ENCODE data around the gene EPM2AIP1. TPM values are rescaled to one million over a fixed set of nuclear protein-coding genes. Genes with fewer than 3 reads are reported as not detected.

The EPM2AIP1 gene
- total RNA-seq, 4 donors from 2014 or later = 9.5 to 13.7 (median 10.4) TPM

GRCh38 chr3:36981006-36981405 is 11.9 kb downstream of the EPM2AIP1 start:
- peaks cover 28 to 51% (median 46%) of the 10 kb centered on the region in 4 donors for H3K36me3 ChIP-seq
- no peak overlapping the region for H3K4me3 ChIP-seq
- H3K27ac ChIP-seq (replicated peaks in 1 of 4) = no peak overlapping the region
- H3K9me3 ChIP-seq = no peaks in the 10 kb centered on the region
- DNase-seq (ENCODE audit: extremely low spot score) = no peak
- WGBS = 97% methylated on average over 4 of the region's 4 CpGs
- TF ChIP-seq CTCF (IDR thresholded peaks at IDR 0.05) (no peak), EP300 (IDR thresholded peaks at IDR 0.05) (no peak), POLR2A (IDR thresholded peaks at IDR 0.05; ENCODE audit: low read depth) (no peak), POLR2AphosphoS5 (IDR thresholded peaks at IDR 0.05) (no peak)
- intact Hi-C loops (cut with DNase I) = no loop called here
- H3K4me1 ChIP-seq = no peaks in the 10 kb centered on the region
- no peaks in the 10 kb centered on the region for H3K27me3 ChIP-seq

GRCh38 chr3:36973139-36973538 is 19.8 kb downstream of the EPM2AIP1 start:
- Histone ChIP-seq H3K36me3 (peaks cover 0 to 7% (median 3%) of the 10 kb centered on the region in 4 donors), H3K4me1 (peaks cover 0 to 3% (median 0%) of the 10 kb centered on the region in 4 donors), H3K9me3 (no peaks in the 10 kb centered on the region), H3K4me3 (no peak overlapping the region), H3K27ac (replicated peaks in 1 of 4) (no peak overlapping the region), H3K27me3 (no peaks in the 10 kb centered on the region)
- DNase-seq (ENCODE audit: extremely low spot score) = no peak
- intact Hi-C loops (cut with DNase I) = no loop called here
- no peak for TF ChIP-seq POLR2AphosphoS5 (IDR thresholded peaks at IDR 0.05)
- WGBS = 100% methylated on average over 1 of the region's 1 CpG

GRCh38 chr3:36972163-36972562 is 20.8 kb downstream of the EPM2AIP1 start:
- DNase-seq (ENCODE audit: extremely low spot score) = no peak
- no peak overlapping the region for H3K4me3 ChIP-seq
- WGBS = 95% methylated on average over 2 of the region's 2 CpGs
- no peaks in the 10 kb centered on the region for H3K27me3 ChIP-seq
- peaks cover 0 to 7% (median 3%) of the 10 kb centered on the region in 4 donors for H3K36me3 ChIP-seq
- intact Hi-C loops (cut with DNase I) = no loop called here
- no peak overlapping the region for H3K27ac ChIP-seq (replicated peaks in 1 of 4)
- TF ChIP-seq POLR2AphosphoS5 (IDR thresholded peaks at IDR 0.05) = no peak
- no peak for TF ChIP-seq CTCF (IDR thresholded peaks at IDR 0.05)
- TF ChIP-seq EP300 (IDR thresholded peaks at IDR 0.05) = no peak
- no peak for TF ChIP-seq POLR2A (IDR thresholded peaks at IDR 0.05; ENCODE audit: low read depth)
- no peaks in the 10 kb centered on the region for H3K9me3 ChIP-seq
- H3K4me1 ChIP-seq = peaks cover 0 to 3% (median 0%) of the 10 kb centered on the region in 4 donors

DNA sequence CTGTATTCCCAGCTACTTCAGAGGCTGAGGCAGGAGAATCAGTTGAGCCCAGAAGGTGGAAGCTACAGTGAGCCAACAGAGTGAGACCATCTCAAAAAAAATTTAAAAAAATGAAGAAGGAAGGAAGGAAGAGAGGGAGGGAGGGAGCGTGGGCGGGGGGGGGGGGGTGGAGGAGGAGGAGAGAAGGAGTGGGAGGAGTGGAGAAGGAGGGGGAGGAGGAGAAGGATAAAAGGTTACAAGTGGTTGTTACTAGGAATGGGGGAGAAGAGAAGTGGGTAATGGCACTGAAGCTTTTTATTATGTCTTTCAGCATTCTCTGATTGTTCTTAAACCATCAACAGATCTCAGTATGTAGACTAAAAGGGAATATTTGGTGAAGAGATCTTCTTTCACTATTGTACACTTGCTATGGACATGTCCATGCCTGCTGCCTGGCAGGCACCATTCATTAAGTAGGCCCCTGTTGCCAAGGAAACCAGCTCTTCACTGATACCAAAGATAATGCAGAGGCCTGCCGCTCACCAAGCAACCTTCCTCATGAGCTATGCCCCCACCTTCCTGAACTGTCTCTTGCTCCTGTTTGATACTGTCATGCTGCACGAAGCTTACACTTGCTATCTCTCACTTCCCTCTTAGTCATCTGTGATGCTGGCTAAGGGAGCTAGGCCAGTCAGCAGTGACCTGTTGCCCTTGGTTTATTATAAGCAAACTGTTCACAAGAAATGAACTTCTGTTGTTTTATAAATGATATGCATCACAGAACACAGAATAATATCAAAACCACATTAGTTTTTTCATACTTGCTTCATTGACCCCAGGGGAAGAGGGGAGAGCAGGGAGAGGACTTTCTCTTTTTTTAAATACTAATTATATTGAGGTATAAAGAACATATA is 23.1 kb downstream of the EPM2AIP1 start:
- WGBS = 45% methylated on average over 4 of the region's 4 CpGs
- H3K4me3 ChIP-seq = no peak overlapping the region
- intact Hi-C loops (cut with DNase I) = no loop called here
- no peak overlapping the region for H3K27ac ChIP-seq (replicated peaks in 1 of 4)
- H3K9me3 ChIP-seq = no peaks in the 10 kb centered on the region
- TF ChIP-seq EP300 (IDR thresholded peaks at IDR 0.05) (no peak), POLR2A (IDR thresholded peaks at IDR 0.05; ENCODE audit: low read depth) (no peak), CTCF (IDR thresholded peaks at IDR 0.05) (no peak), POLR2AphosphoS5 (IDR thresholded peaks at IDR 0.05) (no peak)
- H3K27me3 ChIP-seq = no peaks in the 10 kb centered on the region
- peaks cover 0 to 3% (median 0%) of the 10 kb centered on the region in 4 donors for H3K4me1 ChIP-seq
- no peak for DNase-seq (ENCODE audit: extremely low spot score)
- H3K36me3 ChIP-seq = no peaks in the 10 kb centered on the region

GRCh38 chr3:36969085-36969484 is 23.8 kb downstream of the EPM2AIP1 start:
- no peaks in the 10 kb centered on the region for H3K36me3 ChIP-seq
- intact Hi-C loops (cut with DNase I) = no loop called here
- 85% methylated on average over 4 of the region's 4 CpGs for WGBS
- H3K27me3 ChIP-seq = no peaks in the 10 kb centered on the region
- TF ChIP-seq POLR2A (IDR thresholded peaks at IDR 0.05; ENCODE audit: low read depth) = no peak
- no peak for TF ChIP-seq POLR2AphosphoS5 (IDR thresholded peaks at IDR 0.05)
- no peak for TF ChIP-seq CTCF (IDR thresholded peaks at IDR 0.05)
- no peak for TF ChIP-seq EP300 (IDR thresholded peaks at IDR 0.05)
- no peaks in the 10 kb centered on the region for H3K9me3 ChIP-seq
- H3K4me3 ChIP-seq = no peak overlapping the region
- no peak overlapping the region for H3K27ac ChIP-seq (replicated peaks in 1 of 4)
- DNase-seq (ENCODE audit: extremely low spot score) = no peak
- H3K4me1 ChIP-seq = peaks cover 0 to 3% (median 0%) of the 10 kb centered on the region in 4 donors

Data from esophagus muscularis mucosa (tissue), 4 donors.